ENCODE data around the gene ARAP2.

ARAP2 gene

DNA sequence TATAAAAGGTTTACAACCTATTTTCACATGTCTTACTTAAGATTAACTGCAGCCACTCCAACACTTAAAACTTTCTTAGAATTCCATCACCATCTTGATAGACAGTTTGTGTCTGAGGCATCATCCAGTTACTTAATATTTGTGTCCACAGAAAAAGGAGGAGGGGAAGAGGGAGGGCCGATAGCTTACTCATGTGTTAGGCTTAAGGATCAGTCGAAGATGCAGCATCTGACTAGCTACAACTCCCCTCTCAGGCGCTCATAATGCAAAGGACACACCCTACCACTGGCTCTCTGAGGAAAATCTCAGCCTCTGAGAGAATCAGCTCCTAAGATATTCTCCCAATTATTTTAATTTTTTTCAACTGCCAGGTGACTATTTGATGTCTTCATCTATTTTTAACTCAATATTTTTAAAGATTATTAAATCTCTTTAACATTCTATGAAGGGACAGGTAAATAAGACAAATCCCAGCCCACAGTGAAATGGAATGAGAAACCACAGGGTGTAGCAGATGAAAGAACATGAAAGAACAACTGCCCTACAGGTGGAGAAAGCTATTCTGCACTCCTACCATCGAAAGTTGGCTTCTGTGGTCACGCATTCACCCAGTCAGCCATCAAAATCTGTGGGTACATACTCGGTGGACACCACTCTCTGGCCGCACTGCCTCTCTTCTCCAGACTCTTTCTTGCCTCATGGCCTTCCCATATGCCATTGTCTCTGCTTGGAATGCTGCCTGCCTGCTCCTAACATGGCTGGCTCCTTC lies 48.0 kb downstream of the ARAP2 start:
- DNase-seq, result no peak
- TF ChIP-seq, protein P1, sequence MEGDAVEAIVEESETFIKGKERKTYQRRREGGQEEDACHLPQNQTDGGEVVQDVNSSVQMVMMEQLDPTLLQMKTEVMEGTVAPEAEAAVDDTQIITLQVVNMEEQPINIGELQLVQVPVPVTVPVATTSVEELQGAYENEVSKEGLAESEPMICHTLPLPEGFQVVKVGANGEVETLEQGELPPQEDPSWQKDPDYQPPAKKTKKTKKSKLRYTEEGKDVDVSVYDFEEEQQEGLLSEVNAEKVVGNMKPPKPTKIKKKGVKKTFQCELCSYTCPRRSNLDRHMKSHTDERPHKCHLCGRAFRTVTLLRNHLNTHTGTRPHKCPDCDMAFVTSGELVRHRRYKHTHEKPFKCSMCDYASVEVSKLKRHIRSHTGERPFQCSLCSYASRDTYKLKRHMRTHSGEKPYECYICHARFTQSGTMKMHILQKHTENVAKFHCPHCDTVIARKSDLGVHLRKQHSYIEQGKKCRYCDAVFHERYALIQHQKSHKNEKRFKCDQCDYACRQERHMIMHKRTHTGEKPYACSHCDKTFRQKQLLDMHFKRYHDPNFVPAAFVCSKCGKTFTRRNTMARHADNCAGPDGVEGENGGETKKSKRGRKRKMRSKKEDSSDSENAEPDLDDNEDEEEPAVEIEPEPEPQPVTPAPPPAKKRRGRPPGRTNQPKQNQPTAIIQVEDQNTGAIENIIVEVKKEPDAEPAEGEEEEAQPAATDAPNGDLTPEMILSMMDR (IDR thresholded peaks at IDR 0.05; ENCODE audit: low read depth, low read length, missing control alignments), result no peak
- H3K27me3 ChIP-seq (replicated peaks), result no peaks in the 10 kb centered on the region
- no peaks in the 10 kb centered on the region for H3K36me3 ChIP-seq (replicated peaks)
- no peak overlapping the region for H3K4me3 ChIP-seq (ENCODE audit: low read depth, low read length)
- in situ Hi-C loops (cut with HindIII; ENCODE audit: low pct_ligation_motif_present, low sequenced_read_pairs), result no loop called here
- no peak overlapping the region for H3K27ac ChIP-seq

DNA sequence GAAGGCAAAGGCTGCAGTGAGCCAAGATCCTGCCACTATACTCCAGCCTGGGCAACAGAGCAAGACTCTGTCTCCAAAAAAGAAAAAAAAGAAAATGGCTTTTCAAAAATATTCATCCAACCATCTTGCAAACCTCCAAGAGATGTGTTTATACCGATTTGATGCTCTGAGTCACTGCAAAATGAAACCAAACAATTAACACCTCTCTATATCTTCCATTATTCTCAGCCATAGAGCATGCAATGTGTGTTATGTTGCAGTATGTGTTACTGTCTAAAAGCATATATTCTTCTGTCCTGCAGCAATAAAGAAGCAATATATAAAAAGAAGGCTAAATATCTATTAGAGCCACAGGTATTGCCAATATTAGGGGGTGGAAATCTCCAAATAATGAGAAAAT lies 51.4 kb downstream of the ARAP2 start:
- Histone ChIP-seq H3K36me3 (replicated peaks) (no peaks in the 10 kb centered on the region), H3K27me3 (replicated peaks) (no peaks in the 10 kb centered on the region), H3K27ac (no peak overlapping the region), H3K4me3 (ENCODE audit: low read depth, low read length) (no peak overlapping the region)
- TF ChIP-seq, protein P1 (IDR thresholded peaks at IDR 0.05; ENCODE audit: low read depth, low read length, missing control alignments), result no peak
- DNase-seq, result no peak
- in situ Hi-C loops (cut with HindIII; ENCODE audit: low pct_ligation_motif_present, low sequenced_read_pairs), result no loop called here

DNA sequence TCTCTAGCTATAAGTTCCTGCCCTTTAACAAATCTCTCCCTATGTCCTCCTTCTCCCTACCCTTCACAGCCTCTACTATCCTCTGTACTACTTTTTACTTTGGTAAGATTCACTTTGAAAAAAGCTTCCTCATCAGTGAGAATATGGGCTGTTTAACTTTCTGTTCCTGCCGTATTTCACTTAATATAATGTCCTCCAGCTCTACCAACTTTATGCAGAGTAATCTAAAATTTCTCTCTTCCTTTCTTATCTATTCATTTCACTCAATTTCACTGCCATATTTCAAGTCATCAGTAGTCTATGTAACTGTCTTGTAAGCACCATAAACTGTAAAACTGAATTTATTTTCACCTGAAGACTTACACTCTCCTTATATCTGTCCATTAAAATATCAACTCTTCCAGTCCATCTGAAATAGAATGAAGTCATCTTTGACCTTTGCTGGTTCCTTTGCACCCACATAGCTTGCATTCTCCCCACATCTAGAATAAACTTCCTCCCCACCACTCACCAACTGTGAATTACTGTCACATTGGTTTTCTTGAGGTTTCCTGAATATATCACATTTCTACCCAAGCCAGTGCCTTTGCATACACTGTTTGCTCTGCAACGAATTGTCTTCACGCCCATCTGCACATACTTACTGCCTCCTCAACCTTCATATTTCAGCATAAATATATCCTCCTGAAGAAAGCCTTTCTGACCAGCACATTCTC lies 54.6 kb downstream of the ARAP2 start:
- no peaks in the 10 kb centered on the region for H3K36me3 ChIP-seq (replicated peaks)
- no peak for DNase-seq
- in situ Hi-C loops (cut with HindIII; ENCODE audit: low pct_ligation_motif_present, low sequenced_read_pairs), result no loop called here
- H3K4me3 ChIP-seq (ENCODE audit: low read depth, low read length), result no peak overlapping the region
- no peak overlapping the region for H3K27ac ChIP-seq
- TF ChIP-seq, protein P1 (IDR thresholded peaks at IDR 0.05; ENCODE audit: low read depth, low read length, missing control alignments), result no peak
- H3K27me3 ChIP-seq (replicated peaks), result no peaks in the 10 kb centered on the region

DNA sequence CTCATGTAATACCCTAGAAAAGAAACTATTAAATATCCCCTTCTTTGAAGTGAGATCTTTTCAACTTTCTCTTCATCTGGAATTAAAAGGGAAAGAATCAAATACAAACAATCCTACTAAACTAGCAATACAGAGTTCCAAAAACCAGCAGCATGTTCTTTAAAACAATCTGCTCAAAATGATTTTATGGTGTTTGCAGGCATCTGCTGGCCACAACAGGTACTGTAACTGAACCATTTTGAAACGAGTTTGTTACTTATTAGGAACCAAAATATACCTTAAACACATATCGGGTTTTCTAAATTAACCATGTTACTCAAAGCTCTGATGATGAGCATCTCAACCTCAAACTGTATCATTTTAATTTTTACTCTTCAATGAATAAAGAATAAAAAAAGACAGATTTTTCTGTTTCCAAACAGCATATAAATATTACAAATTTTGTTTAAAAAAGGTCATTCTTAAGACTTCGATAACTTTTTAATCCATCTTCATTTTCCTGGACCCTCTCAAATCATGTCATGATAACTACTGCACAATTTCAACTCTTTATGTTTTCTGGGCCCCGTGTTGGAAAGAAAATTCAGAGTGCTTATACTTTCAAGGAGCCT lies 56.5 kb downstream of the ARAP2 start:
- in situ Hi-C loops (cut with HindIII; ENCODE audit: low pct_ligation_motif_present, low sequenced_read_pairs), result no loop called here
- no peaks in the 10 kb centered on the region for H3K36me3 ChIP-seq (replicated peaks)
- TF ChIP-seq, protein P1 (IDR thresholded peaks at IDR 0.05; ENCODE audit: low read depth, low read length, missing control alignments), result peak; percentile 71
- DNase-seq, result peak; percentile 4
- no peak overlapping the region for H3K4me3 ChIP-seq (ENCODE audit: low read depth, low read length)
- H3K27me3 ChIP-seq (replicated peaks), result no peaks in the 10 kb centered on the region
- H3K27ac ChIP-seq, result no peak overlapping the region

DNA sequence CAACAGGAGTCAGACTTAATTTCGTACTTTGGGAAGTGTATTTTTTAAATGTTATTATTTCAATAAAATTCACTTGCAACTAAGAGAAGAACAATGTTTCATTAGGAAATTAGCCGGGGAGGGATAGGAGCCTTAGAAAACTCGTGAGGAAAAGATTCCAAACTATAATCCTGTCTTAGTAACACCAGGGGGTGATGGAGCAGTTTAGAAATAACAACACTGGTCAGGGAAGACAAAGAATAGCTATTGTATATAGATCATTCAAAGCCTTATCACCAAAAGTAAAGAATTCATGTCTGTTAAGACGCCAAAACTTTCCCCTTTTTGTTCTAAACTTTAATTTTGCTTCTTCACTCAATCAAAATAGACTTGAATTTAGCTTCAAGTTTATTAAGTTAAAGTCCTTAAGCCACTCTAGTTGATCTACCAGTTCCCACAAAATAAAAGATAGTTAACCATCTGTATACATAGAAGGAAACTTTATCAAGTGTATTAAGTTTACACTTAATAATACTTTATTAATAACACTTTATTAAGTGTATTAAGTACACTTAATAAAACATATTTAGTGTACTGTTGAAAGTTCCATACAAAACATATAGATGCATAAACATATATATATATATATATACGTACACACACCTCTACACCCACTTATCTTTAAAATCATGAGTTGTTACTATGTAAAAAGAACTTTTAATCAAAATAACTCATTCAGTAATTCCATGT lies 60.5 kb downstream of the ARAP2 start:
- TF ChIP-seq, protein P1 (IDR thresholded peaks at IDR 0.05; ENCODE audit: low read depth, low read length, missing control alignments), result no peak
- H3K36me3 ChIP-seq (replicated peaks), result no peaks in the 10 kb centered on the region
- H3K27me3 ChIP-seq (replicated peaks), result no peaks in the 10 kb centered on the region
- H3K4me3 ChIP-seq (ENCODE audit: low read depth, low read length), result no peak overlapping the region
- DNase-seq, result no peak
- no peak overlapping the region for H3K27ac ChIP-seq
- in situ Hi-C loops (cut with HindIII; ENCODE audit: low pct_ligation_motif_present, low sequenced_read_pairs), result no loop called here

Data from brain microvascular endothelial cell (primary cell).